Suprapubic skin (tissue), 4 donors: ENCODE results near the gene DDX28.

Experiments used
- POLR2A ChIP-seq, 2 donors: fragments of 450-650 bp; IDR thresholded peaks; one replicate each; pipeline ENCODE4 v1.6.1; 2017; ENCODE audit warnings: antibody characterized with exemption in 2 of 2, mild to moderate bottlenecking in 2 of 2, moderate library complexity in 2 of 2
- POLR2AphosphoS5 ChIP-seq, 3 donors: sonication (generic); formaldehyde crosslinking; IDR thresholded peaks; one replicate each; pipeline ENCODE4 v1.6.1; 2017; ENCODE audit warnings: antibody characterized with exemption in 3 of 3
- TF ChIP-seq, protein P1 (sequence below), 2 donors: fragments of 200-600 bp in 1 of 2; fragments of 450-650 bp in 1 of 2; sonication (generic) in 1 of 2; IDR thresholded peaks; one replicate each; pipeline ENCODE4 v1.5.1; 2016 to 2019; ENCODE audit warnings: antibody characterized with exemption in 2 of 2, mild to moderate bottlenecking in 1 of 2, moderate library complexity in 1 of 2

DNA sequence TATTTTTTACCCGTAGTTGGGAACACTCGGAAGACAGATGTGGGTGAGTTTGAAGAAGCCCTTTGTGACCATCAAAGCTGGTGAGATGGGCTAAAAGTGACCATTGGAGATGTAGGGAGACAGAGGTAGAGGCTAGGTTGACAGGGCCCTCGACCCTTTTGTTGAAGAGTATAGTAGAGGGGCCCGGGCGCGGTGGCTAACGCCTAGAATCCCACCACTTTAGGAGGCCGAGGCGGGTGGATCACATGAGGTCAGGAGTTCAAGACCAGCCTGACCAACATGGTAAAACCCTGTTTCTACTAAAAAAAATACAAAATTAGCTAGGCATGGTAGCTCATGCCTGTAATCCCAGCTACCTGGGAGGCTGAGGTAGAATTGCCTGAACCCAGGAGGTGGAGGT is 45.9 kb upstream of the DDX28 start:
- TF ChIP-seq, protein P1, sequence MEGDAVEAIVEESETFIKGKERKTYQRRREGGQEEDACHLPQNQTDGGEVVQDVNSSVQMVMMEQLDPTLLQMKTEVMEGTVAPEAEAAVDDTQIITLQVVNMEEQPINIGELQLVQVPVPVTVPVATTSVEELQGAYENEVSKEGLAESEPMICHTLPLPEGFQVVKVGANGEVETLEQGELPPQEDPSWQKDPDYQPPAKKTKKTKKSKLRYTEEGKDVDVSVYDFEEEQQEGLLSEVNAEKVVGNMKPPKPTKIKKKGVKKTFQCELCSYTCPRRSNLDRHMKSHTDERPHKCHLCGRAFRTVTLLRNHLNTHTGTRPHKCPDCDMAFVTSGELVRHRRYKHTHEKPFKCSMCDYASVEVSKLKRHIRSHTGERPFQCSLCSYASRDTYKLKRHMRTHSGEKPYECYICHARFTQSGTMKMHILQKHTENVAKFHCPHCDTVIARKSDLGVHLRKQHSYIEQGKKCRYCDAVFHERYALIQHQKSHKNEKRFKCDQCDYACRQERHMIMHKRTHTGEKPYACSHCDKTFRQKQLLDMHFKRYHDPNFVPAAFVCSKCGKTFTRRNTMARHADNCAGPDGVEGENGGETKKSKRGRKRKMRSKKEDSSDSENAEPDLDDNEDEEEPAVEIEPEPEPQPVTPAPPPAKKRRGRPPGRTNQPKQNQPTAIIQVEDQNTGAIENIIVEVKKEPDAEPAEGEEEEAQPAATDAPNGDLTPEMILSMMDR (IDR thresholded peaks at IDR 0.05), result no peak
- no peak for TF ChIP-seq POLR2A (IDR thresholded peaks at IDR 0.05)
- TF ChIP-seq POLR2AphosphoS5 (IDR thresholded peaks at IDR 0.05), result no peak
